ENCODE data around the gene PHF19. TPM values are rescaled to one million over a fixed set of nuclear protein-coding genes. Genes with fewer than 3 reads are reported as not detected.
A peak's percentile ranks its signal among the peaks of the same experiment; 100 is the strongest.

The PHF19 gene
- total RNA-seq: 100 to 1,000 TPM; 210 to 216 TPM

DNA sequence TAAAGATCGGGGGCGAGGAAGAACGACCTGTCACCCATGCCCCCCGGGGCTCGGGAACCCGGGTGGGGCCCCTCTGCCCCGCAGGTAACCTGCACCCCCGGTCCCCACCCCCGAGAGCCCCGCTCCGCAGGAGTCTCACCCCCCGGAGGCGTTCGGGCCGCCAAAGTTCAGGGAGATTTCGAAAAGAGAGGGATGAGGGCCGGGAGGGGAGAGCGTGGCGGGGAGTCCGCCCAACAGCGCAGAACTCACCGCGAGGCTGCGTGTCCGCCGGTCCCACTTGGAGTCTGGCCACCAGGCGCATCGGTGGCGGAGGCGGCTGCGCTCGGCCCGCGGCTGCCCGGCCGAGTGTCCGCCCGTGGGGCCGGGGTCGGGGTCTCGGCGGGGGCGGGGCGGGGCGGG lies at the start of gene PHF19:
TSS of gene PHF19 (minus strand) at position 347 of the 399 bp plus-strand sequence. CDS start 2,447 bp downstream, outside the sequence.
- H3K4me3 Mint-ChIP-seq: peak within 1 kb of the TSS; percentile 91
- ChIA-PET CTCF (interaction anchor here (1.5 to 4.4 kb wide), 2 partner anchors 12 to 55 kb away, joined by 3 to 30 read pairs; no protein-coding TSS in a partner anchor), POLR2A (interaction anchor here (1.1 to 67.1 kb wide), 6 partner anchors 13 to 83 kb away, joined by 3 to 2439 read pairs (median 6); partner anchors contain the start of genes FBXW2 and TRAF1)
- TF ChIP-seq, protein P1, sequence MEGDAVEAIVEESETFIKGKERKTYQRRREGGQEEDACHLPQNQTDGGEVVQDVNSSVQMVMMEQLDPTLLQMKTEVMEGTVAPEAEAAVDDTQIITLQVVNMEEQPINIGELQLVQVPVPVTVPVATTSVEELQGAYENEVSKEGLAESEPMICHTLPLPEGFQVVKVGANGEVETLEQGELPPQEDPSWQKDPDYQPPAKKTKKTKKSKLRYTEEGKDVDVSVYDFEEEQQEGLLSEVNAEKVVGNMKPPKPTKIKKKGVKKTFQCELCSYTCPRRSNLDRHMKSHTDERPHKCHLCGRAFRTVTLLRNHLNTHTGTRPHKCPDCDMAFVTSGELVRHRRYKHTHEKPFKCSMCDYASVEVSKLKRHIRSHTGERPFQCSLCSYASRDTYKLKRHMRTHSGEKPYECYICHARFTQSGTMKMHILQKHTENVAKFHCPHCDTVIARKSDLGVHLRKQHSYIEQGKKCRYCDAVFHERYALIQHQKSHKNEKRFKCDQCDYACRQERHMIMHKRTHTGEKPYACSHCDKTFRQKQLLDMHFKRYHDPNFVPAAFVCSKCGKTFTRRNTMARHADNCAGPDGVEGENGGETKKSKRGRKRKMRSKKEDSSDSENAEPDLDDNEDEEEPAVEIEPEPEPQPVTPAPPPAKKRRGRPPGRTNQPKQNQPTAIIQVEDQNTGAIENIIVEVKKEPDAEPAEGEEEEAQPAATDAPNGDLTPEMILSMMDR (IDR thresholded peaks at IDR 0.05): no peak
- intact Hi-C loops (cut with micrococcal nuclease): loop anchor here (2.0 to 5.0 kb wide), 3 partner anchors 16 to 120 kb away; partner anchors contain the start of gene TRAF1
- DNase-seq: peak; percentile 69
- ATAC-seq: peak; percentile 25
- peaks cover 77% of the 10 kb centered on the region for H3K4me1 Mint-ChIP-seq (ENCODE audit: low read depth)
- H3K36me3 Mint-ChIP-seq (ENCODE audit: low read depth): peaks cover 58% of the 10 kb centered on the region
- peak within 1 kb of the TSS; percentile 94 for H3K27ac Mint-ChIP-seq
- H3K9me3 Mint-ChIP-seq: no peaks in the 10 kb centered on the region
- H3K27me3 Mint-ChIP-seq: no peaks in the 10 kb centered on the region

DNA sequence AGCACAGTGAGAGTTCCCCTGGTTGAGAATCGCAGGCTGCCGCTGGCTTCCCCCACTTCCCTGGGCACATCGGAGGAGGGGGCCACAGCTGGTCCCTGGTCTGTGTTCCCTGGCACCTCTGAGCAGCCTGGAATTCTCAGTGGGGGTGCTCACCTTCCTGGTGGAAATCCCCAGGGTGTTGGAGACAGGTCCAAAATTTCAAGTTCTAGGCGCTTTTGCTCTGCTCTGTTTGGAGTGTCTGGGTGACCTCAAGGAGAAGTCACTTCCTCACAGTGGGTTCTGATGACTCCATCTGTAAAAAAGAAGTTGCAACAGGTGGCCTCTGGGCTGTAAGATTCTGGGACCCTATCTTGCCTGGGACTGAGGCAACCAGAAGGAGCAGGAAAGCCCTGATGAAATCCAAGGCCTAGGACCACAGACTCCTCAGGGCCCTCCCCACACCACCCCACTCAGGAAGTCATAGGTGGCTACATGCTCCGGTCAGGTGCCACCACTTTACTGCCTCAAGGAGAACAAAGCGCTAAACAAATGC lies 49.5 kb upstream of the PHF19 start, which contains the start of gene TRAF1:
TSS of gene TRAF1 (minus strand) at position 400 of the 532 bp plus-strand sequence. CDS start 721 bp downstream, outside the sequence.
- H3K4me3 Mint-ChIP-seq: peak within 1 kb of the TSS; percentile 88
- H3K9me3 Mint-ChIP-seq: peaks cover 4% of the 10 kb centered on the region
- ChIA-PET CTCF (interaction anchor here (0.8 to 7.3 kb wide), 12 partner anchors 10 to 171 kb away, joined by 3 to 59 read pairs (median 4); partner anchors contain the start of genes FBXW2 and PSMD5), POLR2A (interaction anchor here (0.8 to 67.1 kb wide), 9 partner anchors 14 to 1979 kb away, joined by 3 to 2439 read pairs (median 6); partner anchors contain the start of genes FBXW2, PHF19, PSMD5 and TRAF1)
- ATAC-seq (peak; percentile 22), DNase-seq (peak; percentile 46)
- peaks cover 67% of the 10 kb centered on the region for H3K36me3 Mint-ChIP-seq (ENCODE audit: low read depth)
- TF ChIP-seq, protein P1 (IDR thresholded peaks at IDR 0.05): no peak
- peak within 1 kb of the TSS; percentile 94 for H3K27ac Mint-ChIP-seq
- peaks cover 34% of the 10 kb centered on the region for H3K4me1 Mint-ChIP-seq (ENCODE audit: low read depth)
- no peaks in the 10 kb centered on the region for H3K27me3 Mint-ChIP-seq
- intact Hi-C loops (cut with micrococcal nuclease): loop anchor here (5.0 kb wide), 3 partner anchors 34 to 169 kb away; partner anchors contain the start of gene PHF19

DNA sequence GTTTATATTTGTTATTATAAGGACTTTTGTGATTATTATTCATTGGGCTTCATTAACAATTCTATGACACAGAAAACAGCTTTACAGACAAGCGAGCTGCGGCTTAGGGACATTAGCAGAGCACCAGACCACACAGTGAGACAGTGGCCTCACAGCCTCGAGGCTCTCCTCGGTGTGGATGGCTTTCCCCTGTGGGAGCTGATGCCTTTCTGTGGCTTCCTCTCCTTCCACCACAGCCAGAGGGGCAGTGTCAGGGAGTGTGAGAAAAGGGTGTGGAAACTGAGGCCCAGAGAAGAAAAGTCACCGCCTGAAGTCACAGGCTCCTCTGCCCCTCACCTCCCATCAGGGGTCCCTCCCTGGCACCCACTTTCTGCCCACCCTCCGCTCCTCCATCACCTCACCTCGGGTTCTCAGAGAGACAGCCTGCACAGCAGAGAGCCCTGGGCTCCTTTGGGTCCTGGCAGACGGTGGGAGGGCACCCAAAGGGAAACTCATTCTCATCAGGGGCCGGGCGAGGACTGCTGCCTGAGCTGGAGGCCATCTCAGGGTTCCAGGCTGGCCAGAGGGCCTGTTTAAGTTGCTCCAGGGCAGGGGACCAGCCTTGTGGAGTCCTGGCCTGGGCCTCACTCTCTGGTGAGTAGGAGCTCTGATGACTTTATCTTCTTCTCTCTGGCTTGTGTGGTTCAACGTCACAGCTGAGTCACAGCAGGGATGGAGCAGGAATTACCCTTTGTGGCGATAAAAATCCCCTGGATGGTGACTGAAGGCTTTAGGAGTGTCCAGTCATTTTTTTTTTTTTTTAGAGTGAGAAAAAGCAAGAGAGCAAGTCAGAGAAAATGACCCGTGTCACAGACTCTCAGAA lies 48.8 kb upstream of the PHF19 start:
- peaks cover 70% of the 10 kb centered on the region for H3K36me3 Mint-ChIP-seq (ENCODE audit: low read depth)
- ChIA-PET POLR2A (interaction anchor here (0.6 to 67.1 kb wide), 10 partner anchors 14 to 211 kb away, joined by 3 to 2439 read pairs (median 5); partner anchors contain the start of genes FBXW2, MEGF9, PHF19 and PSMD5), CTCF (interaction anchor here (0.8 to 7.3 kb wide), 14 partner anchors 10 to 170 kb away, joined by 3 to 59 read pairs (median 4); partner anchors contain the start of gene FBXW2)
- H3K27me3 Mint-ChIP-seq: no peaks in the 10 kb centered on the region
- peak; percentile 94 for DNase-seq
- H3K4me3 Mint-ChIP-seq: peak overlapping the region; percentile 88
- TF ChIP-seq, protein P1 (IDR thresholded peaks at IDR 0.05): no peak
- H3K4me1 Mint-ChIP-seq (ENCODE audit: low read depth): peaks cover 28% of the 10 kb centered on the region
- intact Hi-C loops (cut with micrococcal nuclease): loop anchor here (5.0 kb wide), 3 partner anchors 33 to 168 kb away; partner anchors contain the start of gene PHF19
- H3K27ac Mint-ChIP-seq: peak overlapping the region; percentile 94
- peaks cover 3% of the 10 kb centered on the region for H3K9me3 Mint-ChIP-seq
- ATAC-seq: peak; percentile 61

DNA sequence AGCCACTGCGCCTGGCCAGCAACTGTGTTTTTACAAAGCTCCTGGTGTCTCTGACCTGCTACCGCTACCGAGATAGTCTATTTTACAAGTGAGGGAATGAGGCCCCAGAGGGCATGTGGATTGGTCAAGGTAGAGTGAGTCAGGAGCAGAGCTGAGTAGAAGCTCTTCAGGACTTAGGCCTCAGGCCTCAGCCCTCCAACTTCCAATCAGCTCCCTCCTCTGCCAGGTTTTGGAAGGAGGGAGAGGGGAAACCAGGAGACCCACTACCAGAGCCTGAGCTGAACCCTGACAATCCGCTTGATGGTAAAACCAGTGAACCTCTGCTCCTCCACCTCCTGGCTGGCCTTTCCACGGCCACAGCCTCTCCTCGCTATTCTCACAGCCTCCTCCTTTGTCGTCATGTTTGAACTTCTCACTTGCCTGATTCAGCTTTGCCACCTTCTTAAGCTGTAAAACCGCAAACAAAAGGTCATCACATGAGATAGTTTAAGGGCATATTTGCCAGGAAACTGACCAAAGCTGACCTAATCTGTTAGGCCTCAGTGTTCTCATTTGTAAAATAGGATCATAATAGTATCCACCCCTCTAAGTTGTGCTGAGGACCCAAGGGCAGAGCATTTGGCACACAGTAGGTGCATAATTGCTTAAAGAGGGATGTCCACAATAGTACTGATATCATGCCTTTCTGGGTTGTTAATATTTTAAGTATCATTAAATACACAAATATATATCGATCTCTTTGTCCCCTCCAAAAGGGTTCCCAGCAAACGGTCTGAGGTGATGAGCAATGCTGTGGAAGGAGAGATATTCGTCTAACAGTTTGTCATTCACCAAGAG lies 47.9 kb upstream of the PHF19 start:
- Mint-ChIP-seq H3K9me3 (no peaks in the 10 kb centered on the region), H3K4me3 (peak overlapping the region; percentile 88), H3K36me3 (ENCODE audit: low read depth) (peaks cover 74% of the 10 kb centered on the region), H3K27ac (peak overlapping the region; percentile 94), H3K4me1 (ENCODE audit: low read depth) (peaks cover 31% of the 10 kb centered on the region), H3K27me3 (no peaks in the 10 kb centered on the region)
- DNase-seq (peak; percentile 69), ATAC-seq (peak; percentile 4)
- TF ChIP-seq, protein P1 (IDR thresholded peaks at IDR 0.05): no peak
- ChIA-PET CTCF (interaction anchor here (0.9 to 7.3 kb wide), 10 partner anchors 9 to 135 kb away, joined by 3 to 59 read pairs (median 4); no protein-coding TSS in a partner anchor), POLR2A (interaction anchor here (0.6 to 67.1 kb wide), 11 partner anchors 13 to 474 kb away, joined by 3 to 2439 read pairs (median 5); partner anchors contain the start of genes FBXW2, MEGF9, PHF19 and PSMD5)
- intact Hi-C loops (cut with micrococcal nuclease): loop anchor here (5.0 kb wide), 3 partner anchors 33 to 168 kb away; partner anchors contain the start of gene PHF19

Measured in activated CD8-positive, alpha-beta T cell treated with anti-CD3 and anti-CD28 coated beads for 36 hours (primary cell).